T follicular helper cell (primary cell): Measurements from ENCODE around the gene SND1.
A peak's percentile ranks its signal among the peaks of the same experiment; 100 is the strongest.

ENCODE experiments used
- DNase-seq: peaks from one replicate; pipeline ENCODE4 v3.0.0-alpha.2; 2020; ENCODE audit warnings: low read depth
- total RNA-seq, 2 experiments: gene quantifications; one replicate each; lab custom pipeline; 2026; lab: John Stamatoyannopoulos, UW

Gene SND1
- 191 to 399 reads per million in 2 experiments for total RNA-seq

- peak; percentile 98 for DNase-seq
Observed at GRCh38 chr7:127651556-127652332, at the start of gene SND1. Gene SND1, plus strand, starts transcription at chr7:127652194. Its CDS starts 180 bp downstream, at chr7:127652374.

- no peak for DNase-seq
Observed at GRCh38 chr7:127608446-127608845, 43.5 kb upstream of the SND1 start.

- DNase-seq = no peak
Observed at GRCh38 chr7:127609297-127609696, 42.7 kb upstream of the SND1 start.

- DNase-seq = no peak
Observed at GRCh38 chr7:127612263-127612662, 39.7 kb upstream of the SND1 start.

- no peak for DNase-seq
Observed at GRCh38 chr7:127616724-127617123, 35.3 kb upstream of the SND1 start.

- no peak for DNase-seq
Observed at GRCh38 chr7:127618042-127618441, 34.0 kb upstream of the SND1 start, which contains the start of gene PAX4. Gene PAX4, minus strand, starts transcription at chr7:127618142. Its CDS starts 2,214 bp downstream, at chr7:127615928.

GRCh38 chr7:127618775-127619174 is 33.2 kb upstream of the SND1 start:
- DNase-seq = no peak

- DNase-seq = no peak
Observed at GRCh38 chr7:127619681-127620405, 32.2 kb upstream of the SND1 start.

GRCh38 chr7:127620406-127621233 is 31.4 kb upstream of the SND1 start:
- no peak for DNase-seq

GRCh38 chr7:127625331-127625730 is 26.7 kb upstream of the SND1 start:
- DNase-seq = no peak

GRCh38 chr7:127628445-127628844 is 23.5 kb upstream of the SND1 start:
- DNase-seq = no peak

GRCh38 chr7:127629268-127629854 is 22.6 kb upstream of the SND1 start:
- no peak for DNase-seq

- no peak for DNase-seq
Observed at GRCh38 chr7:127632276-127632910, 19.6 kb upstream of the SND1 start.

GRCh38 chr7:127635659-127636285 is 16.2 kb upstream of the SND1 start:
- no peak for DNase-seq

GRCh38 chr7:127638197-127638596 is 13.8 kb upstream of the SND1 start:
- no peak for DNase-seq

GRCh38 chr7:127644484-127644883 is 7.5 kb upstream of the SND1 start:
- DNase-seq = no peak

GRCh38 chr7:127647636-127648035 is 4.4 kb upstream of the SND1 start:
- DNase-seq = no peak

- no peak for DNase-seq
Observed at GRCh38 chr7:127648986-127649385, 3.0 kb upstream of the SND1 start.

GRCh38 chr7:127650847-127651555 is 993 bp upstream of the SND1 start:
- DNase-seq = no peak
